Measurements from ENCODE around the gene C1QTNF1.

Gene C1QTNF1

GRCh38 chr17:79093270-79093669, 69.3 kb downstream of the C1QTNF1 start:
- DNase-seq (ENCODE audit: low spot score): no peak

DNA sequence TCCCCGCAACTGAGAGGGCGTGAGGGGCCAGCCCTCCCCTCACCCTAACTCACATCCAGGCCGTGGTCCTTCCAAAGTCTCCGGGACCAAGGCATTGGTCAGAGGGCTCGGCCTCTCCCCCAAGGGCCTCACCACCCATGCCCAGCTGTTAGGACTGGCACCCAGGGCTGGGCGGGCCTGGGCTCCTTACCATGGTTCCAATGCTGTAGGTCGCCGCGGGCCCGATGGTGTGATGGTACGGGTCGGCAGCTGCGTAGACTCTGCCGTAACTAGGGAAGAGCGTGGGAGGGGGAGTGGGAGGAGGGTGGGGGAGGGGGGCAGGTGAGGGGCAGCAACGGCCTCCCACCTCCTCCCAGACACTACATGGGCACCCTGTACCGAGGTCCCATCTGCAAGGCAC, 70.3 kb downstream of the C1QTNF1 start:
- no peak for DNase-seq (ENCODE audit: low spot score)

DNA sequence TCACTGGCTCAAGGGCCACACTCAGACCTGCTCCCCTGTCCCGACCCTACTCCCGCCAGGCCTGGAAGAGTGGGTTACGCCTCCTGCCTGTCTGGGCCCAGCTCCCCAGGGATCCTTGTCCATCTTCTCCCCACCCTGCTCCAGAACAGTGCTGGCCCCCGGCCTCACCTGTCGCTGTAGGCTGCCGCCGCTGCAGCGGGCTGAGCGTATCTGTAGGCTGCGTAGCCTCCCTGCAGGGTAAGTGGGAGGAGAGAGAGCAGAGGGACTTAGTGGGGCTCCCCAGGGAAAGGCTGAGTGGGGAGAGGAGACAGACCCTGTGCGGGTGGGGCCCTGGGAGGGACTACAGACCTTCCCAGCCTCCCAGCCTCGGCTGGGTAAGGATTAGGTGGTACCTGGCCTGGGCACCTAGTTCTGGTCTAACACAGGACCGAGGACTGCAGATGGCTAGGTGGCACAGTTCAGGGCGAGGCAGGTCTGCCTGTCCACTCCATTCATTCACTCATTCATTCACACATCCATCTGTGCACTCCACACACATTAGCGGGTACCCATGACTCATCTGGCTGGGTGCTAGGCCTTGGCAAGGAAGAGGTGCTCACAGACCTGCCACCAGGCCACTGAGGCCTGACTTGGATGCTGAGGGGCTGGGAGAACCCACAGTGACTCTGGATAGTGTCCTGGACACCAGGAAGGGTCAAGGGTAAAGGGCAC, 71.5 kb downstream of the C1QTNF1 start:
- no peak for DNase-seq (ENCODE audit: low spot score)

DNA sequence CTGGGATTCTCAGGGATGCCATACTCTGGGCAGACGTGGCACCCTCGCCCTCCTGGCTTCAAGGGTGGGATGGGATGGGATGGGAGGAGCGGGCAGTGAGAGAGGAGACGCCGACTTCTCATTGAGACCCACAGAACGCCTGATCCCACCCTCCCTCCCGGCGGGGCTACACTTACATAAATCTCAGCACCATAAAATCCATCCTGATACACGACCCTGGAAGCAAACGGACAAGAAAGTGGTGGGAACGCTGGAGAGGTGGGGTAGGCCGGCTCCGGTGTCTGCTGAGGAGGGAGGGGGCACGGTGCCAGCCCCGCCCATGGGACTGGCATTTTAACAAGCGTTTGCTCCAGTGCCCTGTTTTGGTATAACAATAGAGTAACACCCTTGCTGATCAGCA, 72.5 kb downstream of the C1QTNF1 start:
- no peak for DNase-seq (ENCODE audit: low spot score)

GRCh38 chr17:79097226-79098055, 73.5 kb downstream of the C1QTNF1 start:
- no peak for DNase-seq (ENCODE audit: low spot score)

- no peak for DNase-seq (ENCODE audit: low spot score)
Measured at GRCh38 chr17:79098282-79098867, 74.4 kb downstream of the C1QTNF1 start.

All from hematopoietic multipotent progenitor cell treated with erythropoietin and hydrocortisone succinate and interleukin-3 and kit ligand, for 15 days (in vitro differentiated cells).